Head of caudate nucleus (tissue), 42 donors: ENCODE results near the gene NDUFB7.
A peak's percentile ranks its signal among the peaks of the same experiment; 100 is the strongest.
"Not testable (repeated sequence)": the region's sequence is repeated elsewhere in the genome, so short reads cannot be mapped to it uniquely, and the experiment has no call there.

Experiments used
- DNase-seq, 42 donors: peaks; one replicate each; pipeline versions ENCODE4 v3.0.0 to v3.0.0-alpha.2; 2020 to 2021; ENCODE audit warnings: mixed read lengths in 7 of 42
- intact Hi-C: fragments of 100-400 bp; cut with DNase I; formaldehyde crosslinking; loops from one replicate; pipeline ENCODE4 v1.15.0; 2022

NDUFB7 gene

DNA sequence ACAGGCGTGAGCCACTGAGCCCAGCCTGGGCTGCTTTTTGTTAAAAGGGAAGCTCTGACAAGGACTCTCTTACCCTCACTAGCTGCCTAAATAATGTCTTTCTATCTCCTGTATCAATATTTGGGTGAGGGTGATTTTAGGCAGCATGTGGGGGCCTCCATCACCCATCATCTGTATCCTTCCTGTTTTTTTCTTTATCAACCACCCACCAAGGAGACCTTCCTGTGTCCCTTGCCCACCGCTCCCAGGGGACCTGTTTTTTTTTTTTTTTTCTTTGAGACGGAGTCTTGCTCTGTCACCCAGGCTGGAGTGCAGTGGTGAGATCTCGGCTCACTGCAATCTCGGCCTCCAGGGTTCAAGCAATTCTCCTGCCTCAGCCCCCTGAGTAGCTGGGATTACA, 5.4 kb upstream of the NDUFB7 start:
- intact Hi-C loops: loop anchor here (10.0 kb wide), 1 partner anchor 308 kb away; the partner anchor contains the start of gene OR7A17
- no peak for DNase-seq

DNA sequence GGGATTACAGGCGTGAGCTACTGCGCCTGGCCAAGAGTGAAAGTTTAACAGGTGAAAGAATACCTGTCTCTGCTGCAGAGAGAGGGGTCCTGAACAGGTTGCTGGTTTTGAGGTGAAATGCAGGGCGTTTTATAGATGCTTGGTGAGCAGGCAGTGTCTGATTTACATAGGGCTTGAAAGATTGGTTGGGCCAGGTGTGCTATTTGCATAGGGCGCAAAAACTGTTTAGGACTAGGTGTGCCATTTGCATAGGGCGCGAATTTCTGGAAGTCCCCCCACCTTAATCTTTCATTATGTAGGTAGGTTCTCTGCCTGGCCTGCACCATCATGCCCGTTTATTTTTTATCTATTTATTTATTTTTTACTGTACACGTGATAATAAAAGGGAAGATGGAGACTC, 4.5 kb upstream of the NDUFB7 start:
- intact Hi-C loops: loop anchor here (10.0 kb wide), 1 partner anchor 308 kb away; the partner anchor contains the start of gene OR7A17
- DNase-seq: no peak

DNA sequence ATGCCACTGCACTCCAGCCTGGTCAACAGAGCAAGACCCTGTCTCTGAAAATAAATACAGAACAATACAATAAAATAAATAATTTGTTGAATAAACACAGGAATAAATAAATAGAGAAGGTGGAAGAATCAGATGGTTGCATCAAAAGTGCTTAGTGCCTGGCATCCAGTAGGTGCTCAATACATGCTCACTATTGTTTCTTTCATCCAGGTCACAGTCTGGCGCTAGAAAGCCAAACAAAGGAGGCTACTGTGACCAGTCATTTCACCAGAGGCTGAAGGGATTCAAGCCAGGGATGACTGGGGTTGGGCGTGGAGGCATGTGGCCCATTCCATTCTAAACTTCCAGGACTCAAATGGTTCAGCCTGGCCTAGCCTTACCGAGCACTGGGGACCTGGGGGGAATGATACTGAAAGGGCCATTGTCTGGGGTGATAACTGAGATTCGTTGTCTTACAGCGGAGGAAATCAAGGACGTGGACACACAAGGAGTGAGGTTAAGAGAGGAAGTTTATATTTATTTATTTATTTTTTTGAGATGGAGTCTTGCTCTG, 3.6 kb upstream of the NDUFB7 start:
- DNase-seq: no peak
- intact Hi-C loops: loop anchor here (10.0 kb wide), 1 partner anchor 309 kb away; the partner anchor contains the start of gene OR7A17

DNA sequence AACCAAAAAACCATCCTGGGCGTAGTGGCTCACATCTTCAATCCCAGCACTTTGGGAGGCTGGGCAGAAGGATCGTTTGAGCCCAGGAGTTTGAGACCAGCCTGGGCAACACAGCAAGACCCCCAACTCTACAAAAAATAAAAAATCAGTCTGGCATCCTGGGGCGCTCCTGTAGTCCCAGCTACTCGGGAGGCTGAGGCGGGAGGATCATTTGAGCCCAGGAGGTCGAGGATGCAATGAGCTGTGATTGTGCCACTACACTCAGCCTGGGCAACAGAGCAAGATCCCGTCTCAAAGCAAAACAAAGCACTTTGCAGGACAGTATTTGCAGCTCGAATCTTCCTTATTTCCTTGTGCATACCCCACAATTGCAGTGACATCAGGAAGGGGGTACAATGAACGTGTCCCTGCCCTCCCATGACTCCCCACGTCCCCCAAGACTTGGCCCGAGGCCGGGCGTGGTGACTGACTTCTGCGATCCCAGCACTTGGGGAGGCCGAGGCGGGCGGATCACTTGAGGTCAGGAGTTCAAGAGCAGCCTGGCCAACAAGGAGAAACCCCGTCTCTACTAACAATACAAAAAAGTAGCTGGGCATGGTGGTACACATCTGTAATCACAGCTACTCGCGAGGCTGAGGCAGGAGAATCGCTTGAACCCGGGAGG, 870 bp downstream of the NDUFB7 start:
- intact Hi-C loops: loop anchor here (5.0 to 10.0 kb wide), 2 partner anchors 121 to 314 kb away; partner anchors contain the start of genes OR7A17 and ZNF333
- DNase-seq: no peak

DNA sequence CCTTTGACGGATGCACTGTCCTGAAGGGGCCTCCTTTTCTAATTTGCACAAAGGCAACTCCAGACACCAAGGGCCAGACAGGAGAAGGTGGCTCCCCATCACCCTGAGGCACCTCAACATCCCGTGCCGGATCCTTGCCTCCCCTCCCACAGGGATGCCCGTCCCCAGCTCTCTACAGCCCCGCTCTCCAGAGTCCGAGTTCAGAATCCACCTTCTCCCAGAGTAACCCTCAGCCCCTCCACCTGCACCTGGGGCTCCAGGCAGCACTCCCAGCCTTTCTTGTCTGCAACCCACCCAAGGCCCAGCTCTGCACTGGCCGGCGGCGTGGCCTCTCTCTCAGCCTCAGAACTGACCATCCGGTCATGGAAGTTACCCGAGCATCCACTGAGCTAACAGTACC, 4.8 kb downstream of the NDUFB7 start:
- intact Hi-C loops: no loop called here
- no peak for DNase-seq

DNA sequence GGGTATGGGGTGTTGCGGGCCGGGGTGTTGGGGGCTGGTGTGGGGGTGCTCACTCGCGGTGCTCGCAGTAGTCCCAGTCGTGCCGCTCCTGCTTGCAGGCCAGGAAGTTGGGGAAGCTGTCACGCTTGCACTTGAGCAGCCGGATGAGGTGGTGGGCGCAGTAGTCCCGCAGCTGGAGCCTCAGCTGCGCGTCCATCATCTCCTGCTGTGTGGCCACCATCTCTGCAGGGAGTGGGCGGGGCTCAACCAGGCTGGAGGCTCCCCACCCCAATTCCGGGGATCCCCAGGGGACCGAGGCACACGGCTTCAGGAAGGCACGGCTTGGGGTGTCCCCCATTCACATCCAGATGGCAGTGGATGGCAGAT, 5.2 kb downstream of the NDUFB7 start:
- intact Hi-C loops: no loop called here
- DNase-seq: no peak

DNA sequence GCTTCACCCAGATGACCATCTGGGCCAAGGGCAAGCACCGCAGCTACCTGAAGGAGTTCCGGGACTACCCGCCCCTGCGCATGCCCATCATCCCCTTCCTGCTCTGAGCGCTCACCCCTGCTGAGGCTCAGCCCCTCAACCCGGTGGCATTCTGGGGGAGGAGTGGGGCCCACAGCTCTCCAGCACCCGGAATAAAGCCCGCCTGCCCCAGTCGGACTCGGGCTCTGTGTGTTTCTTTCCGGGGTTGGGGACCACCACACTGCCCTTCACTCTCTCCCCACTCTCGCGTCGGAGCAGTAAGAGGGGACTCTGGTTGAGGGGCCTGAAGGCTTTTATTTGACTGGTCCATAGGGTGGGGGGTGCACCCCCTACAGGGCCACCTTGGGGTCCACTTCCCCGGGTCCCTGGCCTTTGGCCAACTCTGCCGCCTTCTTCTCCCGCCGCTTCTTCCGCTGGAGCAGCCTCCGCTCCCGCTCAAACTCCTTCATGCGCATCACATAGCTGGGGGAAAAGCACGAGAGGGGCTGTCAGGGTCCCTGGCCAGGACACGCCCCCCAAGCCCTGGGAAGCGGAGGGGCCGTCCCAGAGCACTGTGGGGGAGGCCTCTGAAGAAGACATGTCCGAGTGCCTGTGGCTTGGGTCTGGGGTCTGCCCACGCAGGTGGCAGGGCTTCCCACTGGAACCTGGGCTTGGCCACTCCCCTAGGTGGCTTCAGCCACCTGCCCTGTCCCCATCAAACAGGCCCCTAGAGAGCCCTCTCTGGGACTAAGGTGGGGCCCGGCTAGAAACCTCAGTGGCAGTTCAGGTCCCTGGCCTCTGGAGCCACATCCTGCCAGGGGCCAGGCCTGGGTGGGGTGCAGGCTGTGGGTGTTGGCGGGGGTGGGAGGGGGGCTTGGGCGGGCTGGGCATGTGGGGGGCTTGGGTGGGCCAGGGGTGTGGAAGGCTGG, 5.8 kb downstream of the NDUFB7 start:
- no peak for DNase-seq
- intact Hi-C loops: no loop called here

DNA sequence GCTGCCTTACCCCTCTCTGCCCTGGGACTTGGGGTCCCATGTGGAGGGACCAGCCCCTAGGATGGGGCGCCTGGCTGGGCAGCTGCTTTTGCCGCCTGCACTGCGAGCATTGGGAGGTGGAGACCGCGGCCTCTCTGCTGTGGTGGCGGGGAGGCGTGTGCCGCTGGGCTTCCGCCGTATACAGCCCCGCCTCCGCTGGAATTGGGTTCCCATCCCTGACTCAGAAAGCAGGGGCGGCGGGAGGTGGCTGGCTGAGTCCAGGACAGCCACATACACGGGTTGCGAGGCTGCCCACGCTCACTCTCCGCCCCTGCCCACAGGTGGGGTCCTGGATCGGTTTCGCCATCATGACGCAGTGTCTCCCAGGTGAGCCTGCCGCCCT, 6.6 kb downstream of the NDUFB7 start:
- peak in 6 of 42 donors; percentile 20 to 56 (median 47) for DNase-seq
- intact Hi-C loops: no loop called here

DNA sequence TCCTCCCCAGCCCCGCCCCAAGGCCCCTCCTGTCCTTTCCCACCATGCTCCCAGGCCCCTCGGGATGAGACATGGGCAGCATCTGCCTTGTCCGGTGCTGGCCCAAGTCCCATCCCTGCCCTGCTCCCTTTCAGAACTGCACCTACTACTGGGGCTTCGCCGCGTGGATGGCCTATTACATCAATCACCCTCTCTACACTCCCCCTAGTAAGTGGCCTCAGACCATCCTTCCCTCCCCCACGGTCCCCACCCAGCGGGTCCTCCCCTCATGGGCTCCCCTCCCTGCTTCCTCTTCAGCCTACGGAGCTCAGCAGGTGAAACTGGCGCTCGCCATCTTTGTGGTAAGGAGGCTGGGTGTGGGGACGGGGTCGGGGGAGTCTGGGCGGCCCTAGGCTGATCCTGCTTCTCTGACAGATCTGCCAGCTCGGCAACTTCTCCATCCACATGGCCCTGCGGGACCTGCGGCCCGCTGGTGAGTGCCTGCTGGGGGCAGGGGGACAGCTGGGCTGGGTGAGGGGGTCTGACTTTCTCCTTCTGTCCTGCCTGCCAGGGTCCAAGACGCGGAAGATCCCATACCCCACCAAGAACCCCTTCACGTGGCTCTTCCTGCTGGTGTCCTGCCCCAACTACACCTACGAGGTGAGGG, 7.1 kb downstream of the NDUFB7 start:
- DNase-seq, intact Hi-C loops: not testable (repeated sequence)

DNA sequence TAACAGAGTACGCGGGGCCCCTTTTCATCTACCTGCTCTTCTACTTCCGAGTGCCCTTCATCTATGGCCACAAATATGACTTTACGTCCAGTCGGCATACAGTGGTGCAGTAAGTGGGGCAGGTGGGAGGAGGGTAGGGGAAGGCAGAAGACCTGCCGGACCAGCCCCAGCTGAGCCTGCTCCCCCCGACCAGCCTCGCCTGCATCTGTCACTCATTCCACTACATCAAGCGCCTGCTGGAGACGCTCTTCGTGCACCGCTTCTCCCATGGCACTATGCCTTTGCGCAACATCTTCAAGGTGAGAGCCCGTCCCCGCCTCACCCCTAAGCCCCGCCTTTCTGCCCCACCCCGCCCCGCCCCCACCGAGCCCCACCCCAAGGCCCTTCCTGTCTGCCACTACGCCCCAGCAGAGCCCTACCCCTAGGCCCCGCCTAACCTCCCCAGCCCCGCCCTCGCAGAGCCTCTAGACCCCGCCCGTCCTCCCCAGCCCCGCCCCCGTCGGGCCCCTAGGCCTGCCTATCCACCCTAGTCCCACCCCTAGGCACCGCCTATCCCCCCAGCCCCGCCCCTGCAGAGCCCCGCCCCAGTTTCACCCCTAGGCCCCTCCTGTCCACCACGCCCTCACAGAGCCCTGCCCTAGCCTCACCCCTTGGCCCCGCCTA, 7.7 kb downstream of the NDUFB7 start:
- DNase-seq: no peak
- intact Hi-C loops: no loop called here

DNA sequence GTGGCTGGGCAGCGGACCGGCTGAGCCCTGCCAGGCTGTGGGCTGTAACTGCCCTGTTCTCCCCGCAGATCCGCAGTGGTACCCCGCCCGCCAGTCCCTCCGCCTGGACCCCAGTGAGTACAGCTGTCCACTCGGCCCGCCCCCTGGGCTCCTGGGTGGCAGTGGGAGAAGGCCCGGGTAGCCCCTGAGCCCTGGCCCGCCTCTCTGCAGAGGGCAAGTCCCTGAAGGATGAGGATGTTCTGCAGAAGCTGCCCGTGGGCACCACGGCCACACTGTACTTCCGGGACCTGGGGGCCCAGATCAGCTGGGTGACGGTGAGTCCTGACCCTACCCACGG, 8.3 kb downstream of the NDUFB7 start:
- no peak for DNase-seq
- intact Hi-C loops: no loop called here

DNA sequence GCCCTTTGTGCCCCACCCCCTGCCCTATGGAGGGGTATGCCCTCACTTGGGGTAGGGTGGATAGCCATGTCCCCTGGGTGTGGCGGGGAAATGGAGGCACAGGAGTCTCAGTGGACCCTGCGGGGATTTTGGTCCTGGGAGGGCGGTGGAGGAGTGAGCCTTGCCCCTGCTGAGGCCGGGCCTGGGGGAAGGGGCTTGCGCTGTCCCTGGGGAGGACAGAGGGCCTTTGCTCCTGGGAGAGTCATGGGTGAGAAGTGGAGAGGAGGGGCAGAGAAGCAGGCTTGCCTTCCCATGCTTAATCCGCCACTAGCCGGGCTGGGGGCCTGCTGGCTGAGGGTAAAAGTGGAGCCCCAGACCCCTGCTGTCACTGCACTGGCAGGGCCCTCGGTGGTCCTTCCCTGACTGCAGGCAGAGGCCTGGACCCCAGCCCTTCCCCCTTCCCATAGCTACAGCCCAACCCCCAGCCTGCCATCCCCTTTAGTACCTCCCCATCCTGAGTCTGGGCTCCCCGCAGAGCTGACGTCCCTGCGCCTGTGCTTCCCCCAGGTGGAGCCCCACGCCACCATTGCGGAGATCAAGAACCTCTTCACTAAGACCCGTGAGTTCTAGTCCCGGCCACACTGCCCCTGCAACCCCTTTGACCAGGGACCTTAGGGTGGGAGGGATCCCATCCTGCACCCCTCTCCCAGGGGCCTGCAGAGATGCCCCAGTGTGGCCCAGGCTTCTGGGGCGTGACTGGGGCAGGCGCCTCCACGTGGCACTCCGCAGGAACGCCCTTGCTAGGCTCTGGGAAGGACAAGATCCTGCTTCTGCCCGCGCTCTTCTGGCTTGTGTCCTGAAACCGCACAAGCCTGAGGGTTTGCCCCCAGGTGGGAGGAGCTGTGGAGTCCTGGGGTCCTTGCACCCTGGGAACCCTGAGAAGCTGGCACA, 8.9 kb downstream of the NDUFB7 start:
- no peak for DNase-seq

DNA sequence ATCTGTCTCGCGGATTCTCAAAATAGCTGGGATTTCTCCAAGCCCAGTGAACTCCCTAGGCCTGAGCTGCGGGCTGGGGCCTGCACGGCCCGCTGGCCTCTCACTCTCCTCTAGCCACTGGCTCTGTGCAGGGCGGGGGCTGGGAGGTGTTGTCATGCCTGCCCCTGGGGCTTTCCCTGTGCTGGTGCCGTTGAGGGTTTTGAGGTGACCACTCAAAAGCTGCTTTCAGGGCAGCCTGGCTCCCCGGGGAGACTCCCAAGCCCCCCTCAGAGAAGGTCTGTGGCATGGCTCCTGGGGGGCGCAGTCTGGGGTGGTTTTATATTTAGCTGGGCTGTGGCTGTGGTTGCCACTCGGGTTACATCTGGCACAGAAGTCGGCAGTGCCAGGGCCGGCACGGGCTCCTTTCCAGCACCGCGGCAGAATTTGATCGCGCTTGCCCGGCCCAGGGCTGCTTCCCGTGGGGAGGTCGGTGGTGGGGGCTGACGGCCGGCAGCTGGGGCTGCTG, 10.0 kb downstream of the NDUFB7 start:
- intact Hi-C loops: no loop called here
- peak in 40 of 42 donors; percentile 40 to 84 (median 64) for DNase-seq

More for the DNA sequence above, 8.9 kb downstream of the NDUFB7 start:
- intact Hi-C loops: no loop called here

DNA sequence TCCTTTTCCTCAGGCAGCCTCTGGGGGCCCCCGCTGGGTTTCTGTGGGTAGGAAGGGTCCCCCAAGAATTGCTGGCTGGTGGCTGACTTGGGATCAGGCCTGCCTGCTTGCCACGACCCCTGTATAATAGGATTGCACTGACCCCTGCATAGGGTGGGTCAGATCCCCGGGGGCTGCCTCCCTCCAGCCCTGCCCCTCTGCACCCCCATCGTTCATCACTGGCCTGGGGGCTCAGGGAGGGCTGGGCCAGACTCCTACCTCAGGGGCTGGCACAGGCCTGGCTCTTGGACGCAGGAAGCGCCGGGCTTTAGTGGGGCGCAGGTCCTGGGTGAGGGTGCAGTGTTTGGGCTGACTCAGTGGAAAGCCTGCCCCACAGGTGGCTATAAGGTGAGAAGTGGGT, 10.6 kb downstream of the NDUFB7 start:
- no peak for DNase-seq
- intact Hi-C loops: no loop called here

DNA sequence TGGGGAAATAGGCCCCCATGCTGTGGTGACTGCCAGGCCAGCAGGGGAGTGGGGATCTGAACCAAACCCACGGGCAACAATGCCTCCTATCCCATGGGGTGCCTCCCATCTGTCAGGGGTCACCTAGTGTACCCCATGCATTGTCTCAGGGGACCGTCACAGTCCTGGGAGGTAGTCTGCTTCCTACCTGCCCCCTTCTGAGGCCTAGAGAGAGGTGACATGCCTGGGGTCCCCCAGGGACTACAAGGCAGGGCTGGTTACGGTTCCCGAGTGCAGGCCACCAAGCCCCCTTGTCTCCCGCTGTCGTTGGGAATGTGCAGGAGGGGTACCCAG, 11.1 kb downstream of the NDUFB7 start:
- DNase-seq: no peak
- intact Hi-C loops: no loop called here

DNA sequence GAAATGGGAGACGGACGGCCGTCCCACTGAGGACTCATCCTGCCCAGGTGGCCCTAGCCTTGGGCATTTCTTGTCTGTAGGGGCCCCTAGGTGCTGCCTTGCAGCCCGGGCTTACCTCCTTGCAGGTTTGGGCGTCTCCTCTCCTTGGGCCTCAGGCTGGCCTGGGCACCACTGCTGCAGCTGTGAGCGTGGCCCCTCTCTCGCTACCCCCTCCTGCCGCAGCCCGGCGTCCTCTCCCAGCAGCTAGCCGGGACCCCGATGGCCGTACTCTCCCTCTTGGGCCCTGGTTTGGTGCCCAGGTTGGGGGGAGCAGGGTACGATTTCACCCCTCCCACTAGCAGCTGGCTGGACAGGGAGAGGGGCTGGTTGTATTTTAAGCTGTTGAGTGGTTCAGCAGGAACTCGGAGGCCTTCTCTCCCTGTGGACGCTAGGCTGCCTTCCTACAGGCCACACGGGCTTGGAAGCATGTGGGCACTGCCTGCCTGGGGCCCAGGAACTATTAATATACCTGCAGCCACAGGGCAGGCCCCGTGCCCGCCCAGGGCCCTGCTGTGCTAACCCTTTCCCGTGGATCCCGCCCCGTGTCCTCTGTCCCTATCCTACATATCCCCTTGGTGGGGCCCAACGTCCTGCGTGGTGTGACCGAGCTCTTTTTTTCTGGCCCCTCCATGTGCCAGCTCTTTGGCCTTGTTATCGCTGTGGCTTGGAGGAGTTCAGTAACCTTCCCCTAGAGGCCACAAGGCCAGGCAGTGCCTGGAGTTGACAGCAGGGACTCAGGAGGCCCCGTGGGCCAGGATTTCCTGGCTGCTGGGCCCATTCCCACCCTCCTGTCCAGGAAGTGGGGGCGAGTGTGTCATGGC, 11.7 kb downstream of the NDUFB7 start:
- DNase-seq: no peak
- intact Hi-C loops: no loop called here
